ENCODE data around the gene ICAM4.
"Not testable (repeated sequence)": the region's sequence is repeated elsewhere in the genome, so short reads cannot be mapped to it uniquely, and the experiment has no call there.

Gene ICAM4

GRCh38 chr19:10286803-10287737, at the start of gene ICAM4:
Gene ICAM4, plus strand, starts transcription at chr19:10286955. Its CDS starts 58 bp downstream, at chr19:10287013.
- DNase-seq, result no peak

- DNase-seq, result no peak
These were observed 49.1 kb upstream of the ICAM4 start for GRCh38 chr19:10237702-10238101.

- DNase-seq, result peak; percentile 94
These were observed 48.5 kb upstream of the ICAM4 start for GRCh38 chr19:10238172-10238783.

- not testable (repeated sequence) for DNase-seq
These were observed 44.8 kb upstream of the ICAM4 start for GRCh38 chr19:10241826-10242449.

GRCh38 chr19:10243606-10244005, 43.1 kb upstream of the ICAM4 start:
- no peak for DNase-seq

GRCh38 chr19:10245189-10245939, 41.4 kb upstream of the ICAM4 start:
- DNase-seq, result no peak

- DNase-seq, result no peak
These were observed 40.2 kb upstream of the ICAM4 start for GRCh38 chr19:10246511-10246910.

- peak; percentile 97 for DNase-seq
These were observed 34.7 kb upstream of the ICAM4 start, which contains the start of gene MRPL4 for GRCh38 chr19:10251792-10252694. Gene MRPL4, plus strand, starts transcription at chr19:10252214. Its CDS starts 40 bp downstream, at chr19:10252254.

GRCh38 chr19:10252707-10253106, 34.0 kb upstream of the ICAM4 start:
- no peak for DNase-seq

- DNase-seq, result no peak
These were observed 32.5 kb upstream of the ICAM4 start for GRCh38 chr19:10254244-10254643.

- DNase-seq, result no peak
These were observed 31.4 kb upstream of the ICAM4 start for GRCh38 chr19:10255358-10255757.

GRCh38 chr19:10256551-10256950, 30.2 kb upstream of the ICAM4 start:
- no peak for DNase-seq

GRCh38 chr19:10256970-10257615, 29.7 kb upstream of the ICAM4 start:
- DNase-seq, result no peak

GRCh38 chr19:10258080-10258710, 28.6 kb upstream of the ICAM4 start:
- no peak for DNase-seq

- peak; percentile 16 for DNase-seq
These were observed 27.4 kb upstream of the ICAM4 start for GRCh38 chr19:10259162-10259905.

GRCh38 chr19:10260141-10260584, 26.6 kb upstream of the ICAM4 start:
- no peak for DNase-seq

GRCh38 chr19:10262771-10263170, 24.0 kb upstream of the ICAM4 start:
- DNase-seq, result no peak

- no peak for DNase-seq
These were observed 20.0 kb upstream of the ICAM4 start for GRCh38 chr19:10266706-10267105.

- no peak for DNase-seq
These were observed 18.7 kb upstream of the ICAM4 start for GRCh38 chr19:10268071-10268470.

Measured in SHP77 treated with DMSO at 0.1 percent for 48 hours (cell line).